Fibroblast of lung (primary cell): ENCODE results near the gene SOX12. TPM values are rescaled to one million over a fixed set of nuclear protein-coding genes. Genes with fewer than 3 reads are reported as not detected.

Experiments used
- DNase-seq, 2 donors: peaks; one replicate each; pipeline versions ENCODE4 v3.0.0 to v3.0.0-alpha.2; 2010; ENCODE audit warnings: low read depth in 2 of 2
- H2AFZ ChIP-seq: 2 replicates; pipeline ENCODE4 v1.5.1; 2012; ENCODE audit warnings: low read length, control low read depth, inconsistent platforms
- H3K27ac ChIP-seq: 2 replicates; pipeline ENCODE4 v1.5.1; 2011; ENCODE audit warnings: low read length, control low read depth; ENCODE audit not compliant: insufficient read depth
- H3K27me3 ChIP-seq: 2 replicates; pipeline ENCODE4 v1.5.1; 2011; ENCODE audit warnings: mild to moderate bottlenecking, low read length; ENCODE audit not compliant: control insufficient read depth, insufficient read depth
- H3K36me3 ChIP-seq: 2 replicates; pipeline ENCODE4 v1.5.1; 2011; ENCODE audit warnings: low read length; ENCODE audit not compliant: control insufficient read depth, insufficient read depth
- H3K4me1 ChIP-seq: 2 replicates; pipeline ENCODE4 v1.5.1; 2011; ENCODE audit warnings: low read length; ENCODE audit not compliant: control insufficient read depth, insufficient read depth; ENCODE audit errors: extremely low read depth
- H3K4me2 ChIP-seq: 2 replicates; pipeline ENCODE4 v1.5.1; 2011; ENCODE audit warnings: low read length, control low read depth; ENCODE audit not compliant: insufficient read depth; ENCODE audit errors: extremely low read depth
- H3K4me3 ChIP-seq, 4 experiments: fragments of 200-600 bp in 1 of 4; sonication (generic) in 1 of 4; replicated peaks in 1 of 4; 2 replicates each; pipeline ENCODE4 v1.5.1; 2011 to 2016; ENCODE audit warnings: low read length in 4 of 4, low read depth in 3 of 4, mild to moderate bottlenecking in 3 of 4, control low read depth in 2 of 4, inconsistent platforms in 1 of 4, mixed read lengths in 1 of 4; ENCODE audit not compliant: insufficient read depth in 1 of 4; ENCODE audit errors: control extremely low read depth in 1 of 4
- H3K79me2 ChIP-seq: 2 replicates; pipeline ENCODE4 v1.5.1; 2012; ENCODE audit warnings: mild to moderate bottlenecking, low read length, inconsistent platforms; ENCODE audit not compliant: control insufficient read depth, insufficient read depth
- H3K9ac ChIP-seq: 2 replicates; pipeline ENCODE4 v1.5.1; 2011; ENCODE audit warnings: mild to moderate bottlenecking, low read length, control low read depth; ENCODE audit not compliant: insufficient read depth
- H3K9me3 ChIP-seq: 2 replicates; pipeline ENCODE4 v1.5.1; 2012; ENCODE audit warnings: low read depth, low read length; ENCODE audit not compliant: control insufficient read depth, insufficient read depth
- H4K20me1 ChIP-seq: 2 replicates; pipeline ENCODE4 v1.5.1; 2011; ENCODE audit warnings: low read length; ENCODE audit not compliant: control insufficient read depth, insufficient read depth; ENCODE audit errors: extremely low read depth
- EZH2 ChIP-seq: IDR thresholded peaks from 2 replicates; pipeline ENCODE4 v1.5.1; 2012; ENCODE audit warnings: low read length, control low read depth, mild to moderate bottlenecking; ENCODE audit errors: missing control alignments
- polyA plus RNA-seq, 2 donors: library from polyadenylated mRNA; depleted of rRNA in 1 of 2; stranded (reverse) in 1 of 2; unstranded in 1 of 2; fragments of >200 nt; gene quantifications; 2 replicates each; pipeline ENCODE4 v1.2.1, GENCODE V29; 2011 to 2012; ENCODE audit warnings: missing spikeins in 1 of 2
- total RNA-seq: library from RNA; depleted of rRNA; stranded (reverse); fragments of >200 nt; gene quantifications from 2 replicates; pipeline ENCODE4 v1.2.1, GENCODE V29; 2014
- TF ChIP-seq, protein P1 (sequence below), 2 donors: IDR thresholded peaks in 1 of 2; conservative IDR thresholded peaks in 1 of 2; 1 replicate in 1 of 2; 2 replicates in 1 of 2; pipeline ENCODE4 v1.5.1; 2011 to 2012; ENCODE audit warnings: low read length in 2 of 2, control low read depth in 1 of 2, inconsistent platforms in 1 of 2, low read depth in 1 of 2, mild to moderate bottlenecking in 1 of 2

Gene SOX12
- total and polyA plus RNA-seq, 2 donors (not counting 1 experiment from before 2014, with no cell fraction given): 4.0 to 7.3 TPM

DNA sequence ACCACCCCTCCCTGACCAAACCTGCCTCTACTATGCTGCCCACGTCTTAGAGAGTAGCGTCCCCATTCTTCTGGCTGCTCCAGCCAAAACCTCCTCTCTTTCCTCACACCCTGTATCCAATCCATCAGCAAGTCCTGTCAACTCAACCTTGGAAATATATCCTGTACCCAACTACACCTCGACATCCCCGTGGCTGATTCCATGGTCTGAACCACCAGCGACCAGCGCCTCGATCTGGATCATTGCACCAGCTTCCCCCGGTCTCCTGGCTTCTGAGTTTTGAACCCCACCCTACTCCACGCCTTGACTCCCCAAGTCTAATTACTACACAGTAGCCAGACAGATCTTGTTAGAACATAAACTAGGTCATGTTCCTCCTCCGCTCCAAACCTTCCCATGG is 31.4 kb downstream of the SOX12 start:
- Histone ChIP-seq H2AFZ (no peak overlapping the region), H3K4me2 (no peak overlapping the region), H3K4me3 (no peak overlapping the region), H4K20me1 (no peaks in the 10 kb centered on the region), H3K9me3 (no peaks in the 10 kb centered on the region), H3K27ac (no peak overlapping the region), H3K36me3 (peaks cover 6% of the 10 kb centered on the region), H3K79me2 (no peaks in the 10 kb centered on the region), H3K27me3 (no peaks in the 10 kb centered on the region), H3K4me1 (no peaks in the 10 kb centered on the region), H3K9ac (no peak overlapping the region)
- TF ChIP-seq, protein P1, sequence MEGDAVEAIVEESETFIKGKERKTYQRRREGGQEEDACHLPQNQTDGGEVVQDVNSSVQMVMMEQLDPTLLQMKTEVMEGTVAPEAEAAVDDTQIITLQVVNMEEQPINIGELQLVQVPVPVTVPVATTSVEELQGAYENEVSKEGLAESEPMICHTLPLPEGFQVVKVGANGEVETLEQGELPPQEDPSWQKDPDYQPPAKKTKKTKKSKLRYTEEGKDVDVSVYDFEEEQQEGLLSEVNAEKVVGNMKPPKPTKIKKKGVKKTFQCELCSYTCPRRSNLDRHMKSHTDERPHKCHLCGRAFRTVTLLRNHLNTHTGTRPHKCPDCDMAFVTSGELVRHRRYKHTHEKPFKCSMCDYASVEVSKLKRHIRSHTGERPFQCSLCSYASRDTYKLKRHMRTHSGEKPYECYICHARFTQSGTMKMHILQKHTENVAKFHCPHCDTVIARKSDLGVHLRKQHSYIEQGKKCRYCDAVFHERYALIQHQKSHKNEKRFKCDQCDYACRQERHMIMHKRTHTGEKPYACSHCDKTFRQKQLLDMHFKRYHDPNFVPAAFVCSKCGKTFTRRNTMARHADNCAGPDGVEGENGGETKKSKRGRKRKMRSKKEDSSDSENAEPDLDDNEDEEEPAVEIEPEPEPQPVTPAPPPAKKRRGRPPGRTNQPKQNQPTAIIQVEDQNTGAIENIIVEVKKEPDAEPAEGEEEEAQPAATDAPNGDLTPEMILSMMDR (conservative IDR thresholded peaks at IDR 0.05 in 1 of 2, IDR thresholded peaks at IDR 0.05 in 1 of 2; ENCODE audit: low read depth in 1 of 2, low read length in 2 of 2): no peak
- TF ChIP-seq EZH2: no peak
- no peak for DNase-seq

DNA sequence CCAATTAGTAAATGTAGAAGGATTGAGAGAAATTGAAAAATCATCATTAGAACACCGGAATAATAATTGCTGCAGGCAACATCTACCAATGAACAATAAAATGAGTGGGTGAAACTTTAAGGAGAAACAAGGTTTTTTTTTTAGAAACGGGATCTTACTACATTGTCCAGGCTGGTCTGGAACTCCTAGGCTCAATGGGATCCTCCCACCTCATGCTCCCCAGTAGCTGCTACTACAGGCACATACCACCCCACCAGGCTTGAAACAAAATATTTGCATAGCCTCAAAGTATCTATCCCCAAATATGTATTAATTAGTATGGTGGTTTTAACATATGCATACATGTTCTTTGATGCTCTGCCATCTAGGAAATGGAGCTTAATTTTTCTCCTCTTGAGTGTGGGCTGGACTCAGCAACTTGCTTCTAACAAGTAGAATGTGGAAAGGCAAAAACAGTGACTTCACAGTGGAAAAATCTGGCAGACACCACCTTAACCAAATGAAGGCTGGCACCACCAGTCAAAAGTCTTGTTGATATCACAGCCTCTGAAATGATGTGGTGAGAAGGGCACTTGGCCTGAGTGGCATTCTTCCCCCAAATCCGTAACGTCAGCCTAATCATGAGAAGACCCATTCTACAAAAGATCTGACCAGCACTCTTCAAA is 33.7 kb downstream of the SOX12 start:
- H3K9ac ChIP-seq: no peak overlapping the region
- TF ChIP-seq, protein P1 (conservative IDR thresholded peaks at IDR 0.05 in 1 of 2, IDR thresholded peaks at IDR 0.05 in 1 of 2; ENCODE audit: low read depth in 1 of 2, low read length in 2 of 2): no peak
- no peak for TF ChIP-seq EZH2
- H3K79me2 ChIP-seq: no peaks in the 10 kb centered on the region
- H3K4me1 ChIP-seq: no peaks in the 10 kb centered on the region
- no peak overlapping the region for H3K4me3 ChIP-seq
- no peaks in the 10 kb centered on the region for H4K20me1 ChIP-seq
- H3K27me3 ChIP-seq: no peaks in the 10 kb centered on the region
- H3K36me3 ChIP-seq: peaks cover under 1% of the 10 kb centered on the region
- DNase-seq: peak in 1 of 2 donors; percentile 50
- no peak overlapping the region for H2AFZ ChIP-seq
- H3K27ac ChIP-seq: no peak overlapping the region
- no peak overlapping the region for H3K4me2 ChIP-seq
- no peaks in the 10 kb centered on the region for H3K9me3 ChIP-seq

GRCh38 chr20:361561-361960 is 36.2 kb downstream of the SOX12 start:
- TF ChIP-seq, protein P1 (conservative IDR thresholded peaks at IDR 0.05 in 1 of 2, IDR thresholded peaks at IDR 0.05 in 1 of 2; ENCODE audit: low read depth in 1 of 2, low read length in 2 of 2): no peak
- Histone ChIP-seq H3K36me3 (no peaks in the 10 kb centered on the region), H3K4me1 (no peaks in the 10 kb centered on the region)

More at GRCh38 chr20:361561-361960, 36.2 kb downstream of the SOX12 start:
- Histone ChIP-seq H3K9me3 (no peaks in the 10 kb centered on the region), H3K4me3 (no peak overlapping the region), H2AFZ (no peak overlapping the region), H3K27me3 (no peaks in the 10 kb centered on the region), H3K9ac (no peak overlapping the region), H3K27ac (no peak overlapping the region), H3K4me2 (no peak overlapping the region), H3K79me2 (no peaks in the 10 kb centered on the region), H4K20me1 (no peaks in the 10 kb centered on the region)
- DNase-seq: no peak
